H1 (cell line): ENCODE results near the gene SCUBE2. TPM values are rescaled to one million over a fixed set of nuclear protein-coding genes. Genes with fewer than 3 reads are reported as not detected.

ENCODE experiments used
- CTCF ChIA-PET: fragments of 300-600 bp; sonication (Branson Sonifier 250); formaldehyde crosslinking; loops from one replicate; lab custom pipeline; 2021; ENCODE audit not compliant: partially characterized antibody; lab: Charles Lee
- POLR2A ChIA-PET: fragments of 300-600 bp; sonication (Branson Sonifier 250); formaldehyde crosslinking; loops from one replicate; lab custom pipeline; 2021; ENCODE audit warnings: inconsistent platforms; ENCODE audit not compliant: partially characterized antibody; lab: Charles Lee
- DNase-seq, 2 experiments: peaks; one replicate each; pipeline versions ENCODE4 v3.0.0 to v3.0.0-alpha.2; 2010 to 2022; ENCODE audit warnings: low spot score in 2 of 2, low read depth in 1 of 2, mixed read lengths in 1 of 2
- FAIRE-seq: peaks from 2 replicates; lab custom pipeline; 2011; peaks lifted over from hg19 to GRCh38; lab: Jason Lieb, UNC
- H2AFZ ChIP-seq: 2 replicates; pipeline ENCODE4 v1.8.1; 2012; ENCODE audit warnings: low read length, inconsistent platforms
- H2AK5ac ChIP-seq: 2 replicates; pipeline ENCODE4 v1.6.1; 2013; ENCODE audit warnings: low read depth, low read length
- H2BK120ac ChIP-seq: replicated peaks from 2 replicates; pipeline ENCODE3; 2013; ENCODE audit warnings: low read depth, low read length, inconsistent platforms
- H2BK12ac ChIP-seq: 2 replicates; pipeline ENCODE4 v1.6.1; 2013; ENCODE audit warnings: low read depth, low read length
- H2BK15ac ChIP-seq: 2 replicates; pipeline ENCODE4 v1.6.1; 2013; ENCODE audit warnings: low read length
- H2BK20ac ChIP-seq: 2 replicates; pipeline ENCODE4 v1.6.1; 2013; ENCODE audit warnings: low read length
- H2BK5ac ChIP-seq: 2 replicates; pipeline ENCODE4 v1.6.1; 2013; ENCODE audit warnings: low read depth, low read length
- H3K14ac ChIP-seq: 2 replicates; pipeline ENCODE4 v1.6.1; 2013; ENCODE audit warnings: inconsistent platforms; ENCODE audit not compliant: insufficient read length
- H3K18ac ChIP-seq: 2 replicates; pipeline ENCODE4 v1.6.1; 2013; ENCODE audit warnings: low read length; ENCODE audit errors: extremely low read depth
- H3K23ac ChIP-seq: 2 replicates; pipeline ENCODE4 v1.6.1; 2013; ENCODE audit warnings: inconsistent platforms; ENCODE audit not compliant: insufficient read length
- H3K23me2 ChIP-seq: 2 replicates; pipeline ENCODE4 v1.6.1; 2013; ENCODE audit warnings: low read depth, low read length
- H3K27ac ChIP-seq: 2 replicates; pipeline ENCODE4 v1.6.1; 2011; ENCODE audit warnings: low read depth, low read length, inconsistent platforms
- H3K27me3 ChIP-seq, 4 experiments: replicated peaks in 1 of 4; 1 replicate in 1 of 4; 2 replicates in 3 of 4; pipeline versions ENCODE4 v1.6.1 to v1.8.1; 2011 to 2013; ENCODE audit warnings: low read length in 3 of 4, mild to moderate bottlenecking in 3 of 4, inconsistent platforms in 2 of 4, mixed read lengths in 2 of 4, moderate library complexity in 1 of 4; ENCODE audit not compliant: control insufficient read depth in 3 of 4, insufficient read depth in 3 of 4; ENCODE audit errors: extremely low read depth in 1 of 4
- H3K36me3 ChIP-seq, 4 experiments: 2 replicates each; pipeline versions ENCODE4 v1.6.1 to v1.8.1; 2011 to 2013; ENCODE audit warnings: mild to moderate bottlenecking in 4 of 4, low read length in 3 of 4, moderate library complexity in 2 of 4, control low read depth in 1 of 4, inconsistent platforms in 1 of 4; ENCODE audit not compliant: insufficient read depth in 4 of 4, control insufficient read depth in 2 of 4
- H3K4ac ChIP-seq: replicated peaks from 2 replicates; pipeline ENCODE3; 2013; ENCODE audit warnings: low read length, low read depth, mixed read lengths, inconsistent platforms; ENCODE audit not compliant: insufficient read length
- H3K4me1 ChIP-seq, 4 experiments: replicated peaks in 1 of 4; 1 replicate in 1 of 4; 2 replicates in 3 of 4; pipeline versions ENCODE4 v1.6.1 to v1.8.1; 2011 to 2013; ENCODE audit warnings: low read length in 3 of 4, inconsistent platforms in 2 of 4, mixed read lengths in 1 of 4; ENCODE audit not compliant: insufficient read depth in 4 of 4, control insufficient read depth in 3 of 4
- H3K4me2 ChIP-seq, 2 experiments: 2 replicates each; pipeline versions ENCODE4 v1.6.1 to v1.8.1; 2011 to 2013; ENCODE audit warnings: low read depth in 2 of 2, low read length in 2 of 2, control low read depth in 1 of 2, inconsistent platforms in 1 of 2, mild to moderate bottlenecking in 1 of 2; ENCODE audit not compliant: insufficient read depth in 1 of 2
- H3K4me3 ChIP-seq, 4 experiments: fragments of 200-600, 300-600 bp in 1 of 4; sonication (generic), shearing (Covaris generic), sonication (Bioruptor Twin) in 1 of 4; 2 replicates each; pipeline versions ENCODE4 v1.5.1 to v1.8.1; 2011 to 2016; ENCODE audit warnings: low read length in 4 of 4, low read depth in 3 of 4, control low read depth in 2 of 4, inconsistent platforms in 2 of 4, mild to moderate bottlenecking in 2 of 4, mixed read lengths in 1 of 4, moderate library complexity in 1 of 4; ENCODE audit not compliant: insufficient read depth in 2 of 4; ENCODE audit errors: extremely low read depth in 1 of 4
- H3K56ac ChIP-seq: replicated peaks from 2 replicates; pipeline ENCODE3; 2013; ENCODE audit warnings: low read depth, mild to moderate bottlenecking, mixed read lengths, low read length, inconsistent platforms; ENCODE audit not compliant: insufficient read length
- H3K79me1 ChIP-seq: 2 replicates; pipeline ENCODE4 v1.6.1; 2013; ENCODE audit warnings: low read depth, low read length, control low read depth
- H3K79me2 ChIP-seq, 2 experiments: 2 replicates each; pipeline versions ENCODE4 v1.6.1 to v1.8.1; 2012 to 2013; ENCODE audit warnings: low read length in 2 of 2, mild to moderate bottlenecking in 2 of 2, inconsistent platforms in 1 of 2; ENCODE audit not compliant: insufficient read depth in 2 of 2, control insufficient read depth in 1 of 2
- H3K9ac ChIP-seq, 4 experiments: replicated peaks in 1 of 4; 1 replicate in 1 of 4; 2 replicates in 3 of 4; pipeline versions ENCODE4 v1.6.1 to v1.8.1; 2011 to 2013; ENCODE audit warnings: low read depth in 3 of 4, low read length in 3 of 4, control low read depth in 2 of 4, mild to moderate bottlenecking in 2 of 4, moderate library complexity in 2 of 4, inconsistent platforms in 1 of 4; ENCODE audit errors: extremely low read depth in 1 of 4
- H3K9me3 ChIP-seq, 2 experiments: 2 replicates each; pipeline versions ENCODE4 v1.6.1 to v1.8.1; 2012 to 2013; ENCODE audit warnings: mild to moderate bottlenecking in 2 of 2, moderate library complexity in 2 of 2, control low read depth in 1 of 2, inconsistent platforms in 1 of 2, low read depth in 1 of 2, low read length in 1 of 2, mixed read lengths in 1 of 2; ENCODE audit not compliant: insufficient read depth in 2 of 2
- H4K20me1 ChIP-seq, 2 experiments: replicated peaks in 1 of 2; 2 replicates each; pipeline versions ENCODE3 to v1.8.1; 2011 to 2013; ENCODE audit warnings: inconsistent platforms in 2 of 2, low read length in 2 of 2, mild to moderate bottlenecking in 1 of 2; ENCODE audit not compliant: insufficient read depth in 2 of 2, control insufficient read depth in 1 of 2
- H4K5ac ChIP-seq: 2 replicates; pipeline ENCODE4 v1.6.1; 2013; ENCODE audit warnings: low read length, low read depth, mixed read lengths, inconsistent platforms; ENCODE audit not compliant: insufficient read length
- H4K8ac ChIP-seq: 2 replicates; pipeline ENCODE4 v1.8.0; 2013; ENCODE audit warnings: mild to moderate bottlenecking, moderate library complexity, low read length, inconsistent platforms; ENCODE audit not compliant: insufficient read depth; ENCODE audit errors: extremely low read depth
- H4K91ac ChIP-seq: replicated peaks from 2 replicates; pipeline ENCODE3; 2013; ENCODE audit warnings: low read length, mixed read lengths, inconsistent platforms; ENCODE audit not compliant: insufficient read length
- BCL11A ChIP-seq, 2 experiments: IDR thresholded peaks; one replicate each; pipeline ENCODE4 v1.6.1; 2011; ENCODE audit warnings: low read depth in 2 of 2, low read length in 2 of 2, mild to moderate bottlenecking in 2 of 2
- CHD1 ChIP-seq: IDR thresholded peaks from 2 replicates; pipeline ENCODE4 v1.6.1; 2012; ENCODE audit warnings: low read depth, low read length, improper control_type of control experiment
- CTCF ChIP-seq, 3 experiments: IDR thresholded peaks; 1 replicate in 2 of 3; 2 replicates in 1 of 3; pipeline versions ENCODE4 v1.5.1 to v1.6.1; 2011; ENCODE audit warnings: low read length in 3 of 3, mild to moderate bottlenecking in 3 of 3, inconsistent platforms in 2 of 3, low read depth in 1 of 3, moderate library complexity in 1 of 3; ENCODE audit not compliant: insufficient read depth in 1 of 3; ENCODE audit errors: control extremely low read depth in 1 of 3
- EGR1 ChIP-seq: IDR thresholded peaks from 2 replicates; pipeline ENCODE4 v1.6.1; 2011; ENCODE audit warnings: low read depth, low read length, borderline replicate concordance
- FOSL1 ChIP-seq: IDR thresholded peaks from 2 replicates; pipeline ENCODE4 v1.6.1; 2011; ENCODE audit warnings: mild to moderate bottlenecking, low read depth, low read length, moderate library complexity; ENCODE audit not compliant: insufficient read depth
- GTF2F1 ChIP-seq: IDR thresholded peaks from 2 replicates; pipeline ENCODE4 v1.6.1; 2012; ENCODE audit warnings: low read depth, low read length, improper control_type of control experiment, borderline replicate concordance
- JUND ChIP-seq: IDR thresholded peaks from 2 replicates; pipeline ENCODE4 v1.6.1; 2011; ENCODE audit warnings: mild to moderate bottlenecking, improper control_type of control experiment, low read length
- POU5F1 ChIP-seq: IDR thresholded peaks from 2 replicates; pipeline ENCODE4 v1.6.1; 2011; ENCODE audit warnings: low read depth, mild to moderate bottlenecking, low read length, moderate library complexity
- SAP30 ChIP-seq: fragments of 300-600 bp; sonication (generic); IDR thresholded peaks from 2 replicates; pipeline ENCODE4 v1.7.1; 2012; ENCODE audit warnings: low read length, moderate library complexity, mild to moderate bottlenecking, inconsistent platforms; ENCODE audit not compliant: insufficient read depth, insufficient replicate concordance
- SIRT6 ChIP-seq: IDR thresholded peaks from one replicate; pipeline ENCODE4 v1.7.1; 2012; ENCODE audit warnings: low read length, inconsistent platforms
- SRF ChIP-seq: IDR thresholded peaks from 2 replicates; pipeline ENCODE4 v1.6.1; 2011; ENCODE audit warnings: mild to moderate bottlenecking, low read depth, low read length, moderate library complexity
- TBP ChIP-seq: IDR thresholded peaks from 2 replicates; pipeline ENCODE4 v1.6.1; 2011; ENCODE audit warnings: low read depth, low read length, improper control_type of control experiment
- WGBS, 2 experiments: shearing (Covaris generic) in 1 of 2; methylation state at CpG; one replicate each; pipeline versions ENCODE4 v1.1.6 to v1.1.7; 2013 to 2015; ENCODE audit warnings: low lambda C conversion rate in 2 of 2, mixed read lengths in 2 of 2, inconsistent platforms in 1 of 2, low coverage in 1 of 2, missing lambda C conversion rate in 1 of 2; ENCODE audit not compliant: insufficient replicate concordance in 2 of 2, insufficient coverage in 1 of 2, insufficient read length in 1 of 2; ENCODE audit errors: extremely low coverage in 1 of 2, missing lambda C conversion rate in 1 of 2; 5-methylcytosine and 5-hydroxymethylcytosine counted together
- polyA plus RNA-seq, 7 experiments: library from polyadenylated mRNA; depleted of rRNA in 3 of 7; stranded (reverse) in 5 of 7; unstranded in 2 of 7; fragments of >200 nt in 5 of 7; fragments of 200-250 nt in 2 of 7; gene quantifications; 1 replicate in 5 of 7; 2 replicates in 1 of 7; 4 replicates in 1 of 7; pipeline versions ENCODE4 v1.2.1 to v1.2.3, GENCODE V29; 2011 to 2013; ENCODE audit warnings: missing spikeins in 2 of 7, mixed read lengths in 2 of 7
- total RNA-seq: library from RNA; stranded (reverse); fragmentation: NEBNext Ultra II Directional; extraction: Animal tissue kit (Norgen Biotek cat#: 25700); gene quantifications from 2 replicates; pipeline ENCODE4 v1.2.1, GENCODE V29; 2021

The SCUBE2 gene
- total and polyA plus RNA-seq, 2 of the 8 experiments (the other 6 are each of a cell fraction or from before 2014, with no cell fraction given) = 0.29 to 1.2 TPM

- WGBS, 2 experiments = 94% methylated on average over 6 of the region's 6 CpGs; no CpG with 5 or more reads in 1 of the 2 experiments
- Histone ChIP-seq H3K36me3 (no peaks in the 10 kb centered on the region), H3K18ac (no peak overlapping the region), H3K23me2 (no peaks in the 10 kb centered on the region), H4K91ac (no peak overlapping the region), H2BK20ac (no peak overlapping the region), H3K14ac (no peak overlapping the region), H4K20me1 (no peaks in the 10 kb centered on the region), H4K8ac (no peak overlapping the region; the same call in 1 of the 2 replicates), H4K5ac (no peak overlapping the region), H3K27ac (no peak overlapping the region), H2BK5ac (no peak overlapping the region), H3K23ac (no peak overlapping the region), H3K9ac (no peak overlapping the region), H3K4ac (no peak overlapping the region), H3K27me3 (no peaks in the 10 kb centered on the region; a peak in 1 of 7 replicates), H2BK15ac (no peak overlapping the region), H3K4me1 (no peaks in the 10 kb centered on the region), H2BK12ac (no peak overlapping the region), H3K4me2 (no peak overlapping the region), H3K4me3 (no peak overlapping the region), H2AFZ (no peak overlapping the region), H2AK5ac (no peak overlapping the region), H3K79me2 (peaks cover 0 to 4% of the 10 kb centered on the region in 2 experiments; a peak in 1 of 4 replicates), H2BK120ac (no peak overlapping the region), H3K56ac (no peak overlapping the region), H3K79me1 (no peaks in the 10 kb centered on the region), H3K9me3 (no peaks in the 10 kb centered on the region)
- DNase-seq = no peak
- POLR2A ChIA-PET = no interaction called here
- CTCF ChIA-PET = interaction anchor here (0.7 to 7.6 kb wide), 5 partner anchors 12 to 76 kb away, joined by 3 to 78 read pairs (median 4); no protein-coding TSS in a partner anchor
- no peak for FAIRE-seq
- TF ChIP-seq BCL11A (IDR thresholded peaks at IDR 0.05; ENCODE audit: low read depth in 2 of 2, low read length in 2 of 2) (no peak), EGR1 (no peak), SAP30 (no peak), SIRT6 (no peak), POU5F1 (no peak), JUND (no peak), CHD1 (no peak), GTF2F1 (no peak), CTCF (IDR thresholded peaks at IDR 0.05; ENCODE audit: control extremely low read depth in 1 of 3, insufficient read depth in 1 of 3, low read depth in 1 of 3, low read length in 3 of 3) (no peak), FOSL1 (no peak), TBP (no peak), SRF (no peak)
Measured at GRCh38 chr11:9019861-9020260, 71.5 kb downstream of the SCUBE2 start.
